Retinal pigment epithelial cell (primary cell): ENCODE measurements around the gene CDH24.

Experiments used
- DNase-seq: peaks from one replicate; pipeline ENCODE4 v3.0.0-alpha.2; 2010; ENCODE audit warnings: low read depth
- H3K4me3 ChIP-seq: 2 replicates; pipeline ENCODE4 v1.5.1; 2011; ENCODE audit warnings: mild to moderate bottlenecking, low read length, control low read depth, moderate library complexity
- TF ChIP-seq, protein P1 (sequence below): conservative IDR thresholded peaks from 2 replicates; pipeline ENCODE4 v1.5.1; 2011; ENCODE audit warnings: low read depth, low read length, control low read depth, inconsistent platforms

CDH24 gene

GRCh38 chr14:23030936-23031335, 26.4 kb downstream of the CDH24 start:
- no peak overlapping the region for H3K4me3 ChIP-seq
- TF ChIP-seq, protein P1, sequence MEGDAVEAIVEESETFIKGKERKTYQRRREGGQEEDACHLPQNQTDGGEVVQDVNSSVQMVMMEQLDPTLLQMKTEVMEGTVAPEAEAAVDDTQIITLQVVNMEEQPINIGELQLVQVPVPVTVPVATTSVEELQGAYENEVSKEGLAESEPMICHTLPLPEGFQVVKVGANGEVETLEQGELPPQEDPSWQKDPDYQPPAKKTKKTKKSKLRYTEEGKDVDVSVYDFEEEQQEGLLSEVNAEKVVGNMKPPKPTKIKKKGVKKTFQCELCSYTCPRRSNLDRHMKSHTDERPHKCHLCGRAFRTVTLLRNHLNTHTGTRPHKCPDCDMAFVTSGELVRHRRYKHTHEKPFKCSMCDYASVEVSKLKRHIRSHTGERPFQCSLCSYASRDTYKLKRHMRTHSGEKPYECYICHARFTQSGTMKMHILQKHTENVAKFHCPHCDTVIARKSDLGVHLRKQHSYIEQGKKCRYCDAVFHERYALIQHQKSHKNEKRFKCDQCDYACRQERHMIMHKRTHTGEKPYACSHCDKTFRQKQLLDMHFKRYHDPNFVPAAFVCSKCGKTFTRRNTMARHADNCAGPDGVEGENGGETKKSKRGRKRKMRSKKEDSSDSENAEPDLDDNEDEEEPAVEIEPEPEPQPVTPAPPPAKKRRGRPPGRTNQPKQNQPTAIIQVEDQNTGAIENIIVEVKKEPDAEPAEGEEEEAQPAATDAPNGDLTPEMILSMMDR: no peak
- DNase-seq: no peak

GRCh38 chr14:23028799-23029198, 28.5 kb downstream of the CDH24 start:
- TF ChIP-seq, protein P1: no peak
- no peak overlapping the region for H3K4me3 ChIP-seq
- no peak for DNase-seq

GRCh38 chr14:23025151-23025814, 32.0 kb downstream of the CDH24 start:
- no peak for DNase-seq
- TF ChIP-seq, protein P1: no peak
- H3K4me3 ChIP-seq: no peak overlapping the region

GRCh38 chr14:23024612-23025075, 32.7 kb downstream of the CDH24 start:
- TF ChIP-seq, protein P1: no peak
- DNase-seq: no peak
- no peak overlapping the region for H3K4me3 ChIP-seq

- H3K4me3 ChIP-seq: no peak overlapping the region
- no peak for DNase-seq
- TF ChIP-seq, protein P1: no peak
Observed at GRCh38 chr14:23023795-23024152, 33.5 kb downstream of the CDH24 start.

DNA sequence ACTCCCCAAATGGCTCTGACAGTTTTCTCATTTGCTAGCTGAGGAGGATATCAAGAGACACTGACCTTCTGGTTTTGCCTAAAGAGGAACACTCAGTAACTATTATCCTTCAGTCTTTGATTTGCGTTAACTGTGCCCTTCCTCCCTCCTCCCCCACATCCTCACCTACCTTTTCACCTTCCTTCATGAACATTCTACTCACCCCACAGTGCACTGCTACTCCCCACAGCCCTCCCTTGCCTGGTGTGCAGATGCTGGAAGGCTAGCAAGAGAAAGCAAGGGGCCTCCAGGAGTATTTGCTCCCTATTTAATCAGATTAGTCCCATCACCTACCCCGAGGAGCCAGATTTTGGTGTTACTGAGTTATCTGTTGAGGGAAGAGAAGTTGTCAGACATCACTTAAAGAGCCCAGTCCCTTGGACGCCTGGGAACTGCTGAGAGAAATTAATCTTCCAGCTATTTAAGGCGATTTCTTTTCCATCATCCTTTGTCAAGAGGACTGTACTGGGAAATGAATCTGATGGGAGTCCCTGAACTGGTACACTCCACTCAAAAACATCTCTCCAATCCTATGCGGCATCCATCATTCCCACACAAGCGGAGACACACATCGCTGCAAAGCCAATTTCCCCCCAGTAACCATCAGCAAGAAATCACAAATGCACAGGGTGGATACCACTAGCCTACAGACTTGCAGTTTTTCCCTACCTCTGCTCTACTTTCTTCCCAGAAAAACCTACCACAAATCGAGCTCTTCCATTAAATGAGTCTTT, 34.1 kb downstream of the CDH24 start:
- DNase-seq: no peak
- TF ChIP-seq, protein P1: no peak
- no peak overlapping the region for H3K4me3 ChIP-seq

DNA sequence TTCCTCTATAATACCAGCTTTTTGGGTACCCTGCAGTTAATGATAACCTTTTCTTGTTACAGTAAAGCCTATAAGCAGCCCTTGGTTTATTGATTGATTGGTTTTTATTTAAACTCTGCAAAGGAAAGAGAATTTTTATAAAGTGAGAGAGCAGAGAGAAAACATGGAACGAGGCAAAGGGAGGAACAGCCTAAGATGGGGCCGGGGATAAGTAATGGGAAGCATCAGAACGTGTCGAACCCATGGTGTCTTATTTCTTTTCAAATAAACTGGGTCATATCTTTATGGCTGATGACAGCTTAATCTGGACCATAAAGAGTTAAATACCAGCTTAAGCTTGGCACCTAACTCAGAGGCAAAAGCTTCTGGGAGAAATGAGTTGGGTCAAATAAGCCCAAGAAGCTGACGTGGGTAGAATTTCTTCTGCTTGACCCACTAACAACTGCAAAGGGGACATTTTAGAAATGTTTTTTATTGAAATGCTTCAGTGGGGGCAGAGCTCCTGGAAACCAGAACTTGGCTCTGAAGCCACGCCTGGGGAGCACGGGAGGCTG, 35.4 kb downstream of the CDH24 start:
- TF ChIP-seq, protein P1: no peak
- H3K4me3 ChIP-seq: no peak overlapping the region
- DNase-seq: no peak
